ENCODE measurements around the gene IL4R. TPM values are rescaled to one million over a fixed set of nuclear protein-coding genes. Genes with fewer than 3 reads are reported as not detected.

Gene IL4R
- total RNA-seq, 1 donor from 2014 or later, result 6.8 TPM

GRCh38 chr16:27404163-27404823 is 90.5 kb downstream of the IL4R start:
- Mint-ChIP-seq H3K27ac (no peak overlapping the region), H3K4me1 (peaks cover 2% of the 10 kb centered on the region), H3K27me3 (ENCODE audit: low read depth) (peaks cover 24% of the 10 kb centered on the region), H3K4me3 (no peak overlapping the region), H3K36me3 (no peaks in the 10 kb centered on the region), H3K9me3 (no peaks in the 10 kb centered on the region)
- no peak for DNase-seq (ENCODE audit: low spot score in 2 of 2, unreplicated experiment in 2 of 2)
- TF ChIP-seq CTCF (IDR thresholded peaks at IDR 0.05; ENCODE audit: unreplicated experiment), result no peak

GRCh38 chr16:27405546-27406451 is 92.0 kb downstream of the IL4R start:
- H3K4me3 Mint-ChIP-seq, result no peak overlapping the region
- no peaks in the 10 kb centered on the region for H3K36me3 Mint-ChIP-seq
- DNase-seq (ENCODE audit: low spot score in 2 of 2, unreplicated experiment in 2 of 2), result no peak
- H3K27me3 Mint-ChIP-seq (ENCODE audit: low read depth), result peaks cover 24% of the 10 kb centered on the region
- H3K4me1 Mint-ChIP-seq, result peaks cover 2% of the 10 kb centered on the region
- no peak overlapping the region for H3K27ac Mint-ChIP-seq
- peaks cover 8% of the 10 kb centered on the region for H3K9me3 Mint-ChIP-seq
- TF ChIP-seq CTCF (IDR thresholded peaks at IDR 0.05; ENCODE audit: unreplicated experiment), result no peak

GRCh38 chr16:27406511-27407128 is 92.8 kb downstream of the IL4R start:
- no peak for DNase-seq (ENCODE audit: low spot score in 2 of 2, unreplicated experiment in 2 of 2)
- H3K27ac Mint-ChIP-seq, result no peak overlapping the region

GRCh38 chr16:27407133-27407532 is 93.4 kb downstream of the IL4R start:
- no peak overlapping the region for H3K4me3 Mint-ChIP-seq
- H3K27ac Mint-ChIP-seq, result no peak overlapping the region
- peaks cover 21% of the 10 kb centered on the region for H3K27me3 Mint-ChIP-seq (ENCODE audit: low read depth)
- peaks cover 14% of the 10 kb centered on the region for H3K9me3 Mint-ChIP-seq
- peaks cover under 1% of the 10 kb centered on the region for H3K4me1 Mint-ChIP-seq
- no peak for DNase-seq (ENCODE audit: low spot score in 2 of 2, unreplicated experiment in 2 of 2)
- no peak for TF ChIP-seq CTCF (IDR thresholded peaks at IDR 0.05; ENCODE audit: unreplicated experiment)
- H3K36me3 Mint-ChIP-seq, result no peaks in the 10 kb centered on the region

More at GRCh38 chr16:27406511-27407128, 92.8 kb downstream of the IL4R start:
- peaks cover 22% of the 10 kb centered on the region for H3K27me3 Mint-ChIP-seq (ENCODE audit: low read depth)
- H3K4me3 Mint-ChIP-seq, result no peak overlapping the region
- peaks cover 2% of the 10 kb centered on the region for H3K4me1 Mint-ChIP-seq
- TF ChIP-seq CTCF (IDR thresholded peaks at IDR 0.05; ENCODE audit: unreplicated experiment), result no peak
- peaks cover 9% of the 10 kb centered on the region for H3K9me3 Mint-ChIP-seq
- H3K36me3 Mint-ChIP-seq, result no peaks in the 10 kb centered on the region

- Mint-ChIP-seq H3K4me3 (no peak overlapping the region), H3K36me3 (no peaks in the 10 kb centered on the region), H3K27me3 (ENCODE audit: low read depth) (peaks cover 14% of the 10 kb centered on the region), H3K4me1 (no peaks in the 10 kb centered on the region), H3K9me3 (peaks cover 24% of the 10 kb centered on the region), H3K27ac (no peak overlapping the region)
- DNase-seq (ENCODE audit: low spot score in 2 of 2, unreplicated experiment in 2 of 2), result no peak
- no peak for TF ChIP-seq CTCF (IDR thresholded peaks at IDR 0.05; ENCODE audit: unreplicated experiment)
Measured at GRCh38 chr16:27408012-27408601, 94.3 kb downstream of the IL4R start.
